ENCODE results near the gene ZFAND3.
A peak's percentile ranks its signal among the peaks of the same experiment; 100 is the strongest.
"Not testable (repeated sequence)": the region's sequence is repeated elsewhere in the genome, so short reads cannot be mapped to it uniquely, and the experiment has no call there.

Gene ZFAND3

GRCh38 chr6:37972994-37973757 lies 153.6 kb downstream of the ZFAND3 start:
- no peak for DNase-seq (ENCODE audit: low read depth)

- DNase-seq (ENCODE audit: low read depth) = no peak
Observed at GRCh38 chr6:37974381-37974780, 154.9 kb downstream of the ZFAND3 start.

- DNase-seq (ENCODE audit: low read depth) = no peak
Observed at GRCh38 chr6:37974943-37975342, 155.4 kb downstream of the ZFAND3 start.

- DNase-seq (ENCODE audit: low read depth) = no peak
Observed at GRCh38 chr6:37977715-37978114, 158.2 kb downstream of the ZFAND3 start.

- DNase-seq (ENCODE audit: low read depth) = no peak
Observed at GRCh38 chr6:37979392-37980221, 160.1 kb downstream of the ZFAND3 start.

GRCh38 chr6:37980222-37980595 lies 160.7 kb downstream of the ZFAND3 start:
- DNase-seq (ENCODE audit: low read depth) = no peak

GRCh38 chr6:37981626-37982025 lies 162.1 kb downstream of the ZFAND3 start:
- no peak for DNase-seq (ENCODE audit: low read depth)

- DNase-seq (ENCODE audit: low read depth) = no peak
Observed at GRCh38 chr6:37982317-37982716, 162.8 kb downstream of the ZFAND3 start.

GRCh38 chr6:37983720-37984501 lies 164.4 kb downstream of the ZFAND3 start:
- no peak for DNase-seq (ENCODE audit: low read depth)

GRCh38 chr6:37984578-37984977 lies 165.1 kb downstream of the ZFAND3 start:
- no peak for DNase-seq (ENCODE audit: low read depth)

- no peak for DNase-seq (ENCODE audit: low read depth)
Observed at GRCh38 chr6:37985355-37985754, 165.8 kb downstream of the ZFAND3 start.

GRCh38 chr6:37987018-37987417 lies 167.5 kb downstream of the ZFAND3 start:
- peak; percentile 28 for DNase-seq (ENCODE audit: low read depth)

- DNase-seq (ENCODE audit: low read depth) = no peak
Observed at GRCh38 chr6:37987559-37987958, 168.0 kb downstream of the ZFAND3 start.

- no peak for DNase-seq (ENCODE audit: low read depth)
Observed at GRCh38 chr6:37988127-37988526, 168.6 kb downstream of the ZFAND3 start.

- DNase-seq (ENCODE audit: low read depth) = no peak
Observed at GRCh38 chr6:37988696-37989095, 169.2 kb downstream of the ZFAND3 start.

GRCh38 chr6:37990762-37991525 lies 171.4 kb downstream of the ZFAND3 start:
- DNase-seq (ENCODE audit: low read depth) = peak; percentile 58

GRCh38 chr6:37992749-37993148 lies 173.2 kb downstream of the ZFAND3 start:
- no peak for DNase-seq (ENCODE audit: low read depth)

GRCh38 chr6:37993194-37993593 lies 173.7 kb downstream of the ZFAND3 start:
- DNase-seq (ENCODE audit: low read depth) = not testable (repeated sequence)

- DNase-seq (ENCODE audit: low read depth) = no peak
Observed at GRCh38 chr6:37993596-37993995, 174.1 kb downstream of the ZFAND3 start.

GRCh38 chr6:37994223-37994622 lies 174.7 kb downstream of the ZFAND3 start:
- no peak for DNase-seq (ENCODE audit: low read depth)

GRCh38 chr6:37998366-37998765 lies 178.8 kb downstream of the ZFAND3 start:
- no peak for DNase-seq (ENCODE audit: low read depth)

- DNase-seq (ENCODE audit: low read depth) = no peak
Observed at GRCh38 chr6:38001386-38001785, 181.9 kb downstream of the ZFAND3 start.
